ENCODE data around the gene ALCAM.

DNA sequence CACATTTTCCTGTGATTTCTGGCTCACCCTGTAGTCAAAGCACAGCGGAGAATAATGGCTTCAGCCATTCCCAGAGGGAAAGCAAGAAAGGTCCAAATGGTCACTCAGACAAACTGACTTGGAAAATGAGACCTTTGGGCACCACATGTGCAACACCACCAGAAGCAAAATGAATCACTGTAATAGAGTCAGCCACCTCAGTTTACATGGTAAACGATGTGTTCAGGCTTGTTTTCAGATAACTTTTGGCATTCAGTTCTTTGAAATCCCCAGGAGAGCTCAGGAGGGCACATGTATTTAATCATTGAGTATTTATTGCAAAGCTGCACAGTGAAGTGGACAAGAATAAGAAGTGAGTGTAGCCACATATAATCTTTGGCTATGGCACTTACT, 38.4 kb upstream of the ALCAM start:
- TF ChIP-seq, protein P1, sequence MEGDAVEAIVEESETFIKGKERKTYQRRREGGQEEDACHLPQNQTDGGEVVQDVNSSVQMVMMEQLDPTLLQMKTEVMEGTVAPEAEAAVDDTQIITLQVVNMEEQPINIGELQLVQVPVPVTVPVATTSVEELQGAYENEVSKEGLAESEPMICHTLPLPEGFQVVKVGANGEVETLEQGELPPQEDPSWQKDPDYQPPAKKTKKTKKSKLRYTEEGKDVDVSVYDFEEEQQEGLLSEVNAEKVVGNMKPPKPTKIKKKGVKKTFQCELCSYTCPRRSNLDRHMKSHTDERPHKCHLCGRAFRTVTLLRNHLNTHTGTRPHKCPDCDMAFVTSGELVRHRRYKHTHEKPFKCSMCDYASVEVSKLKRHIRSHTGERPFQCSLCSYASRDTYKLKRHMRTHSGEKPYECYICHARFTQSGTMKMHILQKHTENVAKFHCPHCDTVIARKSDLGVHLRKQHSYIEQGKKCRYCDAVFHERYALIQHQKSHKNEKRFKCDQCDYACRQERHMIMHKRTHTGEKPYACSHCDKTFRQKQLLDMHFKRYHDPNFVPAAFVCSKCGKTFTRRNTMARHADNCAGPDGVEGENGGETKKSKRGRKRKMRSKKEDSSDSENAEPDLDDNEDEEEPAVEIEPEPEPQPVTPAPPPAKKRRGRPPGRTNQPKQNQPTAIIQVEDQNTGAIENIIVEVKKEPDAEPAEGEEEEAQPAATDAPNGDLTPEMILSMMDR (IDR thresholded peaks at IDR 0.05) = no peak
- no peak for TF ChIP-seq POLR2AphosphoS5 (IDR thresholded peaks at IDR 0.05; ENCODE audit: low read depth, low read length)
- TF ChIP-seq, protein P2, sequence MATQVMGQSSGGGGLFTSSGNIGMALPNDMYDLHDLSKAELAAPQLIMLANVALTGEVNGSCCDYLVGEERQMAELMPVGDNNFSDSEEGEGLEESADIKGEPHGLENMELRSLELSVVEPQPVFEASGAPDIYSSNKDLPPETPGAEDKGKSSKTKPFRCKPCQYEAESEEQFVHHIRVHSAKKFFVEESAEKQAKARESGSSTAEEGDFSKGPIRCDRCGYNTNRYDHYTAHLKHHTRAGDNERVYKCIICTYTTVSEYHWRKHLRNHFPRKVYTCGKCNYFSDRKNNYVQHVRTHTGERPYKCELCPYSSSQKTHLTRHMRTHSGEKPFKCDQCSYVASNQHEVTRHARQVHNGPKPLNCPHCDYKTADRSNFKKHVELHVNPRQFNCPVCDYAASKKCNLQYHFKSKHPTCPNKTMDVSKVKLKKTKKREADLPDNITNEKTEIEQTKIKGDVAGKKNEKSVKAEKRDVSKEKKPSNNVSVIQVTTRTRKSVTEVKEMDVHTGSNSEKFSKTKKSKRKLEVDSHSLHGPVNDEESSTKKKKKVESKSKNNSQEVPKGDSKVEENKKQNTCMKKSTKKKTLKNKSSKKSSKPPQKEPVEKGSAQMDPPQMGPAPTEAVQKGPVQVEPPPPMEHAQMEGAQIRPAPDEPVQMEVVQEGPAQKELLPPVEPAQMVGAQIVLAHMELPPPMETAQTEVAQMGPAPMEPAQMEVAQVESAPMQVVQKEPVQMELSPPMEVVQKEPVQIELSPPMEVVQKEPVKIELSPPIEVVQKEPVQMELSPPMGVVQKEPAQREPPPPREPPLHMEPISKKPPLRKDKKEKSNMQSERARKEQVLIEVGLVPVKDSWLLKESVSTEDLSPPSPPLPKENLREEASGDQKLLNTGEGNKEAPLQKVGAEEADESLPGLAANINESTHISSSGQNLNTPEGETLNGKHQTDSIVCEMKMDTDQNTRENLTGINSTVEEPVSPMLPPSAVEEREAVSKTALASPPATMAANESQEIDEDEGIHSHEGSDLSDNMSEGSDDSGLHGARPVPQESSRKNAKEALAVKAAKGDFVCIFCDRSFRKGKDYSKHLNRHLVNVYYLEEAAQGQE (IDR thresholded peaks at IDR 0.05; ENCODE audit: insufficient read depth in 1 of 2, low read depth in 2 of 2, low read length in 1 of 2) = no peak

Measured in Panc1 (cell line).